22Rv1 (cell line): ENCODE data around the gene IVD.

Source experiments
- H3K27ac ChIP-seq: fragments of 450-650 bp; 2 replicates; pipeline ENCODE4 v1.5.1; 2017
- ZFX ChIP-seq: fragments of 450-650 bp; IDR thresholded peaks from 2 replicates; pipeline ENCODE4 v1.6.1; 2017; ENCODE audit warnings: antibody characterized with exemption, borderline replicate concordance
- TF ChIP-seq, protein P1 (sequence below): fragments of 450-650 bp; IDR thresholded peaks from 2 replicates; pipeline ENCODE4 v1.5.1; 2017; ENCODE audit warnings: mild to moderate bottlenecking

The IVD gene

DNA sequence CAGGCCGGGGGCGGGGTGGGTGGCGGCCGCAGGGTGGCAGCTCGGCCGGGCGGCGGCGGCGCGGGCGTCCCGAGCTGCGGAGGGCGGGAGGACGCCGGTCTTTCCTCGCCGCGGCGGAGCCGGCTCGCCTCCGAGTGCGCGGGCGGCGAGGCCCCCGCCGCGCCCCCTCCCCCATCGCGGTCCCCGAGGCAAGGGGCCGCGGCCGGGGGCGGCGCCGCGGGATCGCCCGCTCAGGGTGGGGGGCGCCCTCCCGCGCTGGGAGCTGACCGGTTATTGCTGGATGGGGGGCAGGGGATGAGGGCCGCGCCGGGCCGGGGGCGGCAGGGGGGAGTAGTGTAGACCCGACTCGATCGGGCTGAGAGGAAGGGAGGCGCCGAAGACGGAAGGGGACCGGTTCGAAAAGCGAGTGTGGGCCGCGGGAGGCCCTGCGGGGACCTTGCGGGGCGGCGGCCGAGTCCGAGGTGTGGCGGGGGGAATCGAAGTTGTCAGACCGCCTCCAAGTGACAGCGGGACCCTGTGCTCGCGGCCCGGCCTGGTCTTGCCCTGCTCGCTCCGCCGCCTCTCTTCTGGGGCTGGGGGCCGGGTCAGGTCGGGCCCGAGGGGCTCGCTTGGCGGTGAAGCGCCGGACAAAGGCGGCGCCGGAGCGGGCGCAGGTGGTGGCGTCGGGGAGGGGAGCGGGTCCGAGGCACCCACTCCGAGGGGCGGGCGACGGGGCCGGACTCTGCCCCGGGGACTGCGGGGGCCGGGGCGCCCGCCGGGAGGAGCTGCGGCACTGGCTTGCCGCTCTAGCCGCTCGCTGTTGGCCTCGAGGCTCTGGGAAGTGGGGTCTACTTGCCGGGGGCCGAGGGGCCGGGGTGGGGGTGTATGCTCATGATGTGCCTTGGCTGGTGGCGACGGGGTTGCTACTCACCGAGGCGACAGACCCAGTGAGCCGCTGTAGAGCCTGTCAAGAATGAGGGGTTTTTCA, 36.3 kb downstream of the IVD start:
- TF ChIP-seq, protein P1, sequence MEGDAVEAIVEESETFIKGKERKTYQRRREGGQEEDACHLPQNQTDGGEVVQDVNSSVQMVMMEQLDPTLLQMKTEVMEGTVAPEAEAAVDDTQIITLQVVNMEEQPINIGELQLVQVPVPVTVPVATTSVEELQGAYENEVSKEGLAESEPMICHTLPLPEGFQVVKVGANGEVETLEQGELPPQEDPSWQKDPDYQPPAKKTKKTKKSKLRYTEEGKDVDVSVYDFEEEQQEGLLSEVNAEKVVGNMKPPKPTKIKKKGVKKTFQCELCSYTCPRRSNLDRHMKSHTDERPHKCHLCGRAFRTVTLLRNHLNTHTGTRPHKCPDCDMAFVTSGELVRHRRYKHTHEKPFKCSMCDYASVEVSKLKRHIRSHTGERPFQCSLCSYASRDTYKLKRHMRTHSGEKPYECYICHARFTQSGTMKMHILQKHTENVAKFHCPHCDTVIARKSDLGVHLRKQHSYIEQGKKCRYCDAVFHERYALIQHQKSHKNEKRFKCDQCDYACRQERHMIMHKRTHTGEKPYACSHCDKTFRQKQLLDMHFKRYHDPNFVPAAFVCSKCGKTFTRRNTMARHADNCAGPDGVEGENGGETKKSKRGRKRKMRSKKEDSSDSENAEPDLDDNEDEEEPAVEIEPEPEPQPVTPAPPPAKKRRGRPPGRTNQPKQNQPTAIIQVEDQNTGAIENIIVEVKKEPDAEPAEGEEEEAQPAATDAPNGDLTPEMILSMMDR, result no peak
- TF ChIP-seq ZFX, result no peak
- H3K27ac ChIP-seq, result 0 out of 2 replicates have a peak overlapping the region, but pooled peaks have one; percentile 42

DNA sequence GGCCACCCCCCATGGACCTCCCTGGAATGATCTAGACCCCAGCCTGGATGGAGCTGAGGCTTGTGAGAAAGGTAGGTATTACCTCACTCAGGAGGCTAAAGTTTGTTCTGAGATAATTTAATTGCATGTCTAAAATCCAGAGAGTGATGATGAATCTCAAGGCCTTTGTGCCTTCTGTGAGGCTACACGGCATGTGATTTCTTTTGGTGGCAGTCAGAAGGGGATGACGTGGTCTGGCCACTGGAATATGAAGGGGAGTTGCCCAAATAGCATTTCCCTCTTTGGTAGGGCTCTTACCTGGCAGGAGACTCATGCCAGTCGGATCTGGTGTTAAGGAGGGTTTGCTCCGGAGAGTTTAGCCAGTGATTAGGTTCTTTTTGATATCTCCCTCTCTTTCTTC, 37.7 kb downstream of the IVD start:
- no peak overlapping the region for H3K27ac ChIP-seq
- TF ChIP-seq, protein P1, result no peak
- no peak for TF ChIP-seq ZFX

DNA sequence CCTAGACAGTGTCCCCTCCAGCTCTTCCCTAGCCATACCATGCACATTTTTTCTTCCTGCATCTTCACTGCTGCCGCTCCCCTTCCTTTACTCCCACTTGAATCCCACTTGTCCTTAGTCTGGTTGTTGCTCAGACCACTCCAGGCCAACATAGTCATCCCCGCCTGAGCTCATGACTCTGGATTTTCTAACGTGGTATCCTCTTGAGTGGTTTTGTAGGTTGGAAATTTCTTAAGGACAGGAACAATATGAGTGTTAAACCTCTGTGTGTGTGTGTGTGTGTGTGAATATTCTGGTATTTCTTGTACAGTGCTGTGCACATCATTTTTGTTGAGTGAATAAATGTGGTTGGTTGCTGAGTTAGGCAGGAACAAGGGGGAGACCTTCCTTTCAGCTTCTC, 38.3 kb downstream of the IVD start:
- no peak for TF ChIP-seq ZFX
- TF ChIP-seq, protein P1, result no peak

DNA sequence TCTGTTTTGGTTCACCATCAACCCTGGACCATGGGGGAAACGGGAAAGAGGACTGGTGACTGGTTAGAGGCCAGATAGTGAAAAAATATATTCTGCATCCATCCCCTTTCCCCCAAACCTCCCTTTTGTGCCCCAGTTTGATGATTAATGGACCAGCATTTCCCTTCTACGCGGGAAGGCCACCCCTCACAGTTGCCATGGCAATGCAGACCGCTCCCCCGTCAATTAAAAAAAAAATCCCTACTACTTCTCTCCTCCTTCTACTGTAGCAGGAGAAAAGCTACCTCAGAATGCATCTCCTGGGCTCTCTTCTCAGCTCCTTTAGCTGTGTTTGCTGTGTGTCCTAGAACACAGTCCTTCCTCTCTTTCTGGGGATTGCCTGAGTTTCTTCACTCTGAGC, 39.1 kb downstream of the IVD start:
- TF ChIP-seq, protein P1, result no peak
- no peak for TF ChIP-seq ZFX
- no peak overlapping the region for H3K27ac ChIP-seq

More for the DNA sequence above, 38.3 kb downstream of the IVD start:
- H3K27ac ChIP-seq, result no peak overlapping the region

DNA sequence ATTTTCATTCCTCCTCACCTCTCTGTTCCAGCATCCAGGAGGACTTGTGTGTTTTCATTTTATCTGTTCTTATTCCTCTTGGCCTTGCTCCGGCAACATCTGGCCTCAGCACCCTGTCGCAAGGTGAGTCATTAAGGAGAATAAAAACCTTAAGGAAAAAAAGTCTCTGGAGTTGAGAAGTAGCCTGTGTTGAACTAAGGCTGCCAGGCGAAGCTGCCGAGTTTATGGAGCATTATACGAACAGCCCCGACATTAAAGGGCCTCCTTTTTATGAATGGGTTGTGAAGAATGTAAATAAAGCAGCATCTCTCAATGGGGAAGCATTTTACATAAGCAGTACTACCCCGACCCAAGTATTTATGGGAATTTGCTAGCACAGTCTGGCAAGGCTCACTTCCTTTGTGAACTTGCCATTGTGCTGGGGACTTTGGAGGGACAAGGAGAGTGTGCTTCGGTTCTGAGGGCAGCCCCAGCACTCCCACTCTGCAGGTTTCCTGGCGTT, 39.9 kb downstream of the IVD start:
- TF ChIP-seq, protein P1, result no peak
- TF ChIP-seq ZFX, result no peak
- H3K27ac ChIP-seq, result no peak overlapping the region

DNA sequence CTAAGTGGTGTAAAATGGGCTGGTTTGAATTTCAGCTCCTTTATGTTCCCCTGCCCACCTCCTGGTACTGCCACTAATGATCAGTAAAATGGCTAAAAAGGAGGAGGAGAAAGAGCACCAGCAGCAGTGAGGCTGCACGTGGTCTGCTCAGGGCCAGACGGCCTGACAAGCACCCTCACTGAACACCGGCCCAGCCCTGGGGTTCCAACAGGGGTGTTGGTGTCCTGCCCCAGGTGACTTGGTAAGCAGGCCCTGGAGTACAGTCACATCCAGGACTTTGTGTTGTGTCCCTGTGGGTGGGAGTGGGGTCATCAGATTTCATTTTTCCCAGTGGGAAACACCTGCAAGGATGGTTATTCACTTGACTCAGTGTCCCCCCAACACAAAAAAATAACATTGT, 40.5 kb downstream of the IVD start:
- H3K27ac ChIP-seq, result no peak overlapping the region
- TF ChIP-seq ZFX, result no peak
- TF ChIP-seq, protein P1, result no peak

DNA sequence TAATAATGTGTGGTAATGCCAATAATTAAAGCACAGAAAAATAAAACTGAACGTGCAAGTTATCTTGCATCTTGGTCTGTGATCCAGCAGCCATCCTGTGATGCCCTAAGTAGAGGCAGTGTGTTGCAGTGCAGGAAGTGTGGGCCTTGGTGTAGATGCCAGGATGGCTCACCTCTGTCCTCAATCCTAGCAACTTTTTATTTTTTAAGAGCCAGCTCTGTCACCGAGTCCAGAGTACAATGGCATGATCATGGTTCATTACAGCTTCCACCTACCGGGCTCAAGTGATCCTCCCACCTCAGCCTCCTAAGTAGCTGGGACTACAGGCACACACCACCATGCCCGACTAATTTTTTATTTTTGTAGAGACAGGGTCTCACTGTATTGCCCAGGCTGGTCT, 42.8 kb downstream of the IVD start:
- TF ChIP-seq ZFX, result no peak
- TF ChIP-seq, protein P1, result no peak

More for the DNA sequence above, 42.8 kb downstream of the IVD start:
- H3K27ac ChIP-seq, result no peak overlapping the region
